SK-N-SH (cell line): ENCODE measurements around the gene HBZ. TPM values are rescaled to one million over a fixed set of nuclear protein-coding genes. Genes with fewer than 3 reads are reported as not detected.

Experiments
- CTCF ChIA-PET: fragments of 300-600, 350-600 bp; formaldehyde crosslinking; extraction: SDS; loops from one replicate; lab custom pipeline; 2021; lab: Yijun Ruan, JAX
- POLR2A ChIA-PET: fragments of 350-600 bp; sonication (Branson Sonifier 250); formaldehyde crosslinking; extraction: SDS; loops from one replicate; lab custom pipeline; 2020; ENCODE audit warnings: antibody characterized with exemption, inconsistent platforms; lab: Yijun Ruan, JAX
- DNase-seq: peaks from one replicate; pipeline ENCODE4 v3.0.0; 2012
- H2AFZ ChIP-seq: fragments of 200-600 bp; sonication (generic); 2 replicates; pipeline ENCODE4 v1.8.1; 2016; ENCODE audit warnings: antibody characterized with exemption, mild to moderate bottlenecking, low read depth
- H3F3A ChIP-seq: fragments of 200-600 bp; sonication (generic); replicated peaks from 2 replicates; pipeline ENCODE3; 2016; ENCODE audit warnings: antibody characterized with exemption, mild to moderate bottlenecking; ENCODE audit not compliant: insufficient read depth
- H3K27ac ChIP-seq, 2 experiments: fragments of 200-500 bp in 1 of 2; fragments of 200-600 bp in 1 of 2; sonication (Bioruptor generic) in 1 of 2; sonication (generic), shearing (Covaris generic) in 1 of 2; 2 replicates each; pipeline versions ENCODE4 v1.5.1 to v1.6.1; 2014 to 2016; ENCODE audit warnings: low read depth in 2 of 2, inconsistent platforms in 1 of 2, low read length in 1 of 2, mild to moderate bottlenecking in 1 of 2, mixed read lengths in 1 of 2
- H3K27me3 ChIP-seq: fragments of 200-600 bp; sonication (generic), shearing (Covaris generic); 2 replicates; pipeline ENCODE4 v1.6.1; 2016; ENCODE audit warnings: mixed run types; ENCODE audit not compliant: insufficient read depth
- H3K36me3 ChIP-seq, 2 experiments: fragments of 200-500 bp in 1 of 2; fragments of 200-600 bp in 1 of 2; sonication (Bioruptor generic) in 1 of 2; sonication (generic) in 1 of 2; replicated peaks in 1 of 2; 2 replicates each; pipeline versions ENCODE3 to v1.5.1; 2014 to 2016; ENCODE audit warnings: low read length in 1 of 2, mild to moderate bottlenecking in 1 of 2; ENCODE audit not compliant: insufficient read depth in 2 of 2, control insufficient read depth in 1 of 2
- H3K4me1 ChIP-seq, 2 experiments: fragments of 200-500 bp in 1 of 2; fragments of 200-600 bp in 1 of 2; sonication (Bioruptor generic) in 1 of 2; sonication (generic), shearing (Covaris generic) in 1 of 2; 2 replicates each; pipeline versions ENCODE4 v1.5.1 to v1.6.1; 2014 to 2016; ENCODE audit warnings: low read depth in 1 of 2, low read length in 1 of 2, mixed run types in 1 of 2; ENCODE audit not compliant: insufficient read depth in 2 of 2, control insufficient read depth in 1 of 2
- H3K4me2 ChIP-seq: fragments of 200-600 bp; sonication (generic), shearing (Covaris generic); 2 replicates; pipeline ENCODE4 v1.6.1; 2017; ENCODE audit warnings: mixed run types
- H3K4me3 ChIP-seq, 2 experiments: fragments of 200-500 bp in 1 of 2; fragments of 200-600 bp in 1 of 2; sonication (Bioruptor generic) in 1 of 2; sonication (generic), shearing (Covaris generic) in 1 of 2; 2 replicates each; pipeline versions ENCODE4 v1.5.1 to v1.8.1; 2014 to 2016; ENCODE audit warnings: low read depth in 2 of 2, inconsistent platforms in 1 of 2, low read length in 1 of 2, mild to moderate bottlenecking in 1 of 2, mixed read lengths in 1 of 2, moderate library complexity in 1 of 2
- H3K79me2 ChIP-seq: fragments of 200-600 bp; sonication (generic); 2 replicates; pipeline ENCODE4 v1.8.1; 2017; ENCODE audit warnings: mild to moderate bottlenecking; ENCODE audit not compliant: insufficient read depth
- H3K9ac ChIP-seq: fragments of 200-600 bp; sonication (generic); 2 replicates; pipeline ENCODE4 v1.6.1; 2017; ENCODE audit warnings: mixed run types
- H3K9me2 ChIP-seq: fragments of 200-600 bp; sonication (generic); 2 replicates; pipeline ENCODE4 v1.6.1; 2017; ENCODE audit warnings: mixed run types
- H3K9me3 ChIP-seq: fragments of 200-600 bp; sonication (generic); 2 replicates; pipeline ENCODE4 v1.6.1; 2017; ENCODE audit warnings: mixed run types, mild to moderate bottlenecking, moderate library complexity
- H4K20me1 ChIP-seq: fragments of 200-600 bp; sonication (generic); 2 replicates; pipeline ENCODE4 v1.6.1; 2017; ENCODE audit warnings: mild to moderate bottlenecking, mixed run types; ENCODE audit not compliant: insufficient read depth
- CTCF ChIP-seq: fragments of 200-600 bp; sonication (generic); IDR thresholded peaks from 2 replicates; pipeline ENCODE4 v1.6.1; 2017; ENCODE audit warnings: antibody characterized with exemption, mild to moderate bottlenecking, moderate library complexity
- ELF1 ChIP-seq: IDR thresholded peaks from 2 replicates; pipeline ENCODE4 v1.4.0; 2012
- EP300 ChIP-seq, 2 experiments: IDR thresholded peaks; 2 replicates each; pipeline versions ENCODE4 v1.4.0 to v1.6.1; 2012; ENCODE audit warnings: borderline replicate concordance in 1 of 2, low read depth in 1 of 2, low read length in 1 of 2
- EZH2phosphoT487 ChIP-seq: fragments of 200-600 bp; sonication (generic); IDR thresholded peaks from 2 replicates; pipeline ENCODE4 v1.6.1; 2017; ENCODE audit warnings: low read depth, mixed run types, mild to moderate bottlenecking, antibody characterized with exemption, moderate library complexity, borderline replicate concordance
- FOSL2 ChIP-seq: IDR thresholded peaks from 2 replicates; pipeline ENCODE4 v1.4.0; 2012; ENCODE audit warnings: low read depth, mild to moderate bottlenecking, moderate library complexity, borderline replicate concordance
- FOXM1 ChIP-seq: IDR thresholded peaks from 2 replicates; pipeline ENCODE4 v1.4.0; 2012; ENCODE audit warnings: low read depth, mild to moderate bottlenecking
- GATA2 ChIP-seq: sonication (generic); formaldehyde crosslinking; IDR thresholded peaks from 2 replicates; pipeline ENCODE4 v1.5.0; 2020; ENCODE audit warnings: mild to moderate bottlenecking, missing genetic modification reagents
- IRF3 ChIP-seq: fragments of 150-350 bp; IDR thresholded peaks from 2 replicates; pipeline ENCODE4 v1.6.1; 2016; ENCODE audit warnings: mild to moderate bottlenecking, low read depth, low read length
- JUND ChIP-seq: IDR thresholded peaks from 2 replicates; pipeline ENCODE4 v1.4.0; 2012
- MAX ChIP-seq: IDR thresholded peaks from 2 replicates; pipeline ENCODE4 v1.4.0; 2012; ENCODE audit warnings: low read depth
- NRF1 ChIP-seq: IDR thresholded peaks from 2 replicates; pipeline ENCODE4 v1.6.1; 2012; ENCODE audit warnings: low read depth, mild to moderate bottlenecking, low read length
- PBX3 ChIP-seq: IDR thresholded peaks from 2 replicates; pipeline ENCODE4; 2012
- RAD21 ChIP-seq: IDR thresholded peaks from 2 replicates; pipeline ENCODE4 v1.6.1; 2012; ENCODE audit warnings: mild to moderate bottlenecking, low read length
- RFX5 ChIP-seq: IDR thresholded peaks from 2 replicates; pipeline ENCODE4 v1.6.1; 2012; ENCODE audit warnings: mild to moderate bottlenecking, improper control_type of control experiment, low read length
- TAF1 ChIP-seq: IDR thresholded peaks from 2 replicates; pipeline ENCODE4 v1.6.1; 2012; ENCODE audit warnings: low read depth, mild to moderate bottlenecking, low read length, moderate library complexity, borderline replicate concordance
- TEAD4 ChIP-seq: IDR thresholded peaks from 2 replicates; pipeline ENCODE4 v1.4.0; 2012; ENCODE audit warnings: mild to moderate bottlenecking, borderline replicate concordance; ENCODE audit not compliant: insufficient read depth
- USF2 ChIP-seq: fragments of 150-350 bp; IDR thresholded peaks from 2 replicates; pipeline ENCODE4 v1.6.1; 2017; ENCODE audit warnings: antibody characterized with exemption, low read length, low read depth, borderline replicate concordance
- YY1 ChIP-seq: IDR thresholded peaks from 2 replicates; pipeline ENCODE4 v1.4.0; 2012; ENCODE audit warnings: low read depth, mild to moderate bottlenecking
- WGBS: methylation state at CpG from one replicate; pipeline ENCODE4 v1.1.6; 2017; ENCODE audit warnings: low lambda C conversion rate; 5-methylcytosine and 5-hydroxymethylcytosine counted together
- polyA plus RNA-seq, 3 experiments: library from polyadenylated mRNA; depleted of rRNA; stranded (reverse); fragments of >200 nt; gene quantifications; 2 replicates each; pipeline ENCODE4 v1.2.3, GENCODE V29; 2012

The HBZ gene
- polyA plus RNA-seq, 1 of the 3 experiments (the other 2 are of a cell fraction): not detected

- WGBS: 98% methylated on average over 2 of the region's 2 CpGs
- Histone ChIP-seq H3K36me3 (peaks cover 0 to 4% of the 10 kb centered on the region in 2 experiments), H3K9me3 (no peaks in the 10 kb centered on the region)
- TF ChIP-seq RAD21 (no peak), PBX3 (no peak), GATA2 (CRISPR knock-in tag) (no peak), EZH2phosphoT487 (no peak), TEAD4 (no peak), ELF1 (no peak)
- TF ChIP-seq, all 33 proteins: peak for 0
- Histone ChIP-seq H3K9me2 (no peaks in the 10 kb centered on the region), H3K4me3 (no peak overlapping the region), H3K4me2 (no peak overlapping the region), H3F3A (peaks cover 9% of the 10 kb centered on the region), H3K4me1 (peaks cover 4% of the 10 kb centered on the region in 2 experiments; a peak in 1 of 4 replicates), H2AFZ (no peak overlapping the region), H3K9ac (no peak overlapping the region), H3K79me2 (peaks cover 76% of the 10 kb centered on the region), H3K27me3 (no peaks in the 10 kb centered on the region), H3K27ac (no peak overlapping the region), H4K20me1 (no peaks in the 10 kb centered on the region)
- POLR2A ChIA-PET: no interaction called here
- no peak for DNase-seq
- CTCF ChIA-PET: interaction anchor here (0.6 to 5.8 kb wide), 6 partner anchors 16 to 228 kb away, joined by 3 to 31 read pairs (median 10); partner anchors contain the start of gene HBQ1
Measured at GRCh38 chr16:133716-134115, 18.7 kb upstream of the HBZ start.

- Histone ChIP-seq H3F3A (peaks cover 6% of the 10 kb centered on the region), H4K20me1 (no peaks in the 10 kb centered on the region), H3K9ac (peak overlapping the region; percentile 94), H3K4me2 (peak overlapping the region; percentile 98), H3K79me2 (peaks cover 42% of the 10 kb centered on the region), H2AFZ (peak overlapping the region; percentile 82; the same call in 1 of the 2 replicates), H3K9me2 (no peaks in the 10 kb centered on the region), H3K27ac (peak overlapping the region; percentile 30 to 68; a peak in 3 of 4 replicates), H3K4me1 (peaks cover 4% of the 10 kb centered on the region in 2 experiments; a peak in 1 of 4 replicates), H3K4me3 (peak overlapping the region; percentile 65 to 95), H3K9me3 (no peaks in the 10 kb centered on the region), H3K27me3 (no peaks in the 10 kb centered on the region), H3K36me3 (peaks cover 0 to 4% of the 10 kb centered on the region in 2 experiments)
- POLR2A ChIA-PET: interaction anchor here (0.6 kb wide), 1 partner anchor 11 kb away, joined by 3 read pairs; no protein-coding TSS in a partner anchor
- peak; percentile 76 for DNase-seq
- no peak for TF ChIP-seq GATA2 (CRISPR knock-in tag)
- TF ChIP-seq USF2: no peak
- TF ChIP-seq IRF3: no peak
- TF ChIP-seq RFX5: no peak
- TF ChIP-seq FOSL2: no peak
- TF ChIP-seq YY1: no peak
- no peak for TF ChIP-seq FOXM1
- no peak; the same call in 1 of the 2 replicates for TF ChIP-seq TAF1
- TF ChIP-seq CTCF: no peak
- TF ChIP-seq EP300 (IDR thresholded peaks at IDR 0.05; ENCODE audit: borderline replicate concordance in 1 of 2, low read depth in 1 of 2, low read length in 1 of 2): no peak
- TF ChIP-seq ELF1: no peak
- no peak for TF ChIP-seq TEAD4
- no peak for TF ChIP-seq JUND
- no peak; the same call in 1 of the 2 replicates for TF ChIP-seq MAX
- no peak for TF ChIP-seq NRF1
- CTCF ChIA-PET: interaction anchor here (0.6 to 3.4 kb wide), 6 partner anchors 13 to 224 kb away, joined by 3 to 15 read pairs (median 6); partner anchors contain the start of gene HBQ1
- WGBS: 3% methylated on average over 30 of the region's 30 CpGs
Measured at GRCh38 chr16:138049-138417, 14.4 kb upstream of the HBZ start.
